ENCODE measurements around the gene A3GALT2.

DNA sequence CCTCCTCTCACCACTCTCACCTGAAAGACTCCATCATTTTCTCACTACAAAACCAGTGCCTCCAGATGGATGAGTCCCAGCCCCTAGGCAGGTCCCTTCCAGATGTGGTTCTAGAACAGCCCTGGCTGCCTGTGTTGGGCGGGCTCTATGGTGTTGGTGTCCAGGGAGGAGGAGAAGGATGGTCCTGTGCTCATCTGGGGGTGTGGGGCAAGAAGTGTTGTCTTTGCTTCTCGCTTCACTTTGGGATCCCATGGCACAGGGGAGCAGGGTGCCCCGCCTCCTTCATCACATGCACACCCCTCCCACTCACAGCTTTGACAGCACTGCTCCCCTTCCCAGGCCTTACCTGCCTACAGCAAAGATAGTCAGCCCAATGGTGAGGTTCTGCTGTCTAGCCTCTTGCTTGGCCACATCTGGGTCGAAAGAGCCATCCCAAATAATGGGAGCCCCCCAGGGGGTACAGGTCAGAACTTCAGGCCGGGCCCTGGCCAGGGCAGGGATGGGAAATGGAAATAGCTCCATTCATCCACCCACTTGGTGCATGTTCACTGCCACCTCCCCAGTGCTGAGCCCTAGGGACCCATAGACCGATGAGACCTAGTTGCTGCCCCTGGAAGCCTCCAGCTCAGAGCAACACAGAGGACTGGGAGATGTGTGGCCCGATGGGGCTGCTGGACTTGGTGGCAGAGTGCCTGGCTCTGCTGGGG lies 9.0 kb downstream of the A3GALT2 start:
- TF ChIP-seq, protein P1, sequence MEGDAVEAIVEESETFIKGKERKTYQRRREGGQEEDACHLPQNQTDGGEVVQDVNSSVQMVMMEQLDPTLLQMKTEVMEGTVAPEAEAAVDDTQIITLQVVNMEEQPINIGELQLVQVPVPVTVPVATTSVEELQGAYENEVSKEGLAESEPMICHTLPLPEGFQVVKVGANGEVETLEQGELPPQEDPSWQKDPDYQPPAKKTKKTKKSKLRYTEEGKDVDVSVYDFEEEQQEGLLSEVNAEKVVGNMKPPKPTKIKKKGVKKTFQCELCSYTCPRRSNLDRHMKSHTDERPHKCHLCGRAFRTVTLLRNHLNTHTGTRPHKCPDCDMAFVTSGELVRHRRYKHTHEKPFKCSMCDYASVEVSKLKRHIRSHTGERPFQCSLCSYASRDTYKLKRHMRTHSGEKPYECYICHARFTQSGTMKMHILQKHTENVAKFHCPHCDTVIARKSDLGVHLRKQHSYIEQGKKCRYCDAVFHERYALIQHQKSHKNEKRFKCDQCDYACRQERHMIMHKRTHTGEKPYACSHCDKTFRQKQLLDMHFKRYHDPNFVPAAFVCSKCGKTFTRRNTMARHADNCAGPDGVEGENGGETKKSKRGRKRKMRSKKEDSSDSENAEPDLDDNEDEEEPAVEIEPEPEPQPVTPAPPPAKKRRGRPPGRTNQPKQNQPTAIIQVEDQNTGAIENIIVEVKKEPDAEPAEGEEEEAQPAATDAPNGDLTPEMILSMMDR (conservative IDR thresholded peaks at IDR 0.05) = no peak
- TF ChIP-seq ZFX (IDR thresholded peaks at IDR 0.05) = no peak
